Tibial nerve (tissue), 4 donors: Measurements from ENCODE around the gene ETV1. TPM values are rescaled to one million over a fixed set of nuclear protein-coding genes. Genes with fewer than 3 reads are reported as not detected.
A peak's percentile ranks its signal among the peaks of the same experiment; 100 is the strongest.

ENCODE experiments used
- DNase-seq, 2 donors: peaks; one replicate each; pipeline ENCODE4 v3.0.0-alpha.2; 2019; ENCODE audit warnings: low spot score in 2 of 2
- H3K27ac ChIP-seq, 4 donors: fragments of 200-600 bp; sonication (generic) in 3 of 4; one replicate each; pipeline ENCODE4 v1.5.1; 2017 to 2019; ENCODE audit warnings: mild to moderate bottlenecking in 1 of 4
- H3K27me3 ChIP-seq, 2 donors: fragments of 200-600 bp; sonication (generic) in 1 of 2; one replicate each; pipeline versions ENCODE4 v1.5.1 to v1.6.0; 2017 to 2019
- H3K36me3 ChIP-seq, 3 donors: fragments of 200-600 bp; sonication (generic); one replicate each; pipeline ENCODE4 v1.5.1; 2018 to 2019
- H3K4me1 ChIP-seq, 4 donors: fragments of 200-600 bp; sonication (generic) in 3 of 4; one replicate each; pipeline ENCODE4 v1.5.1; 2017 to 2019
- H3K4me3 ChIP-seq, 4 donors: fragments of 200-600 bp; sonication (generic) in 3 of 4; one replicate each; pipeline ENCODE4 v1.5.1; 2017 to 2019; ENCODE audit warnings: mild to moderate bottlenecking in 1 of 4, moderate library complexity in 1 of 4
- H3K9me3 ChIP-seq, 4 donors: fragments of 200-600 bp; sonication (generic) in 3 of 4; one replicate each; pipeline ENCODE4 v1.5.1; 2017 to 2019
- CTCF ChIP-seq, 5 experiments: fragments of 200-600 bp in 3 of 5; fragments of 450-650 bp in 2 of 5; sonication (generic) in 3 of 5; IDR thresholded peaks; one replicate each; pipeline ENCODE4 v1.5.1; 2016 to 2019; ENCODE audit warnings: antibody characterized with exemption in 5 of 5, mild to moderate bottlenecking in 3 of 5, moderate library complexity in 2 of 5
- EP300 ChIP-seq, 2 donors: sonication (generic); formaldehyde crosslinking; IDR thresholded peaks; one replicate each; pipeline ENCODE4 v1.6.1; 2017; ENCODE audit warnings: antibody characterized with exemption in 2 of 2, mild to moderate bottlenecking in 1 of 2
- POLR2A ChIP-seq, 2 donors: fragments of 450-650 bp; IDR thresholded peaks; one replicate each; pipeline ENCODE4 v1.6.1; 2017; ENCODE audit warnings: antibody characterized with exemption in 2 of 2, mild to moderate bottlenecking in 2 of 2, moderate library complexity in 2 of 2
- WGBS, 2 donors: methylation state at CpG; one replicate each; pipeline ENCODE4 v1.1.5; 2018; 5-methylcytosine and 5-hydroxymethylcytosine counted together
- total RNA-seq, 4 donors: library from RNA; depleted of rRNA; stranded (reverse); fragments of >200 nt; gene quantifications; one replicate each; pipeline ENCODE4 v1.1.0, GENCODE V29; 2016

The ETV1 gene
- total RNA-seq, 4 donors from 2014 or later: 8.4 to 13.3 (median 10.5) TPM

- TF ChIP-seq EP300 (IDR thresholded peaks at IDR 0.05): peak in 1 of 2 donors; percentile 86
- no peak for TF ChIP-seq CTCF (IDR thresholded peaks at IDR 0.05)
- Histone ChIP-seq H3K27ac (peak overlapping the region in 1 of 4 donors; percentile 56), H3K4me1 (peaks cover 0 to 34% (median 0%) of the 10 kb centered on the region in 4 donors), H3K27me3 (no peaks in the 10 kb centered on the region), H3K36me3 (peaks cover 0 to under 1% (median 0%) of the 10 kb centered on the region in 3 donors), H3K9me3 (no peaks in the 10 kb centered on the region), H3K4me3 (no peak overlapping the region)
- peak in 1 of 2 donors; percentile 64 for DNase-seq
- WGBS, 2 donors: 3 to 7% methylated on average over 3 of the region's 3 CpGs
Measured at GRCh38 chr7:13981070-13981469, 8.4 kb downstream of the ETV1 start.

GRCh38 chr7:13980474-13980873 is 9.0 kb downstream of the ETV1 start:
- TF ChIP-seq EP300 (IDR thresholded peaks at IDR 0.05) (no peak), POLR2A (IDR thresholded peaks at IDR 0.05) (no peak), CTCF (IDR thresholded peaks at IDR 0.05) (no peak)
- Histone ChIP-seq H3K4me1 (peaks cover 0 to 34% (median 0%) of the 10 kb centered on the region in 4 donors), H3K4me3 (no peak overlapping the region), H3K36me3 (peaks cover 0 to 7% (median 0%) of the 10 kb centered on the region in 3 donors), H3K9me3 (no peaks in the 10 kb centered on the region), H3K27me3 (no peaks in the 10 kb centered on the region), H3K27ac (peak overlapping the region in 2 of 4 donors; percentile 3 to 56)
- DNase-seq: no peak
- WGBS, 2 donors: 40 to 55% methylated on average over 5 of the region's 5 CpGs

DNA sequence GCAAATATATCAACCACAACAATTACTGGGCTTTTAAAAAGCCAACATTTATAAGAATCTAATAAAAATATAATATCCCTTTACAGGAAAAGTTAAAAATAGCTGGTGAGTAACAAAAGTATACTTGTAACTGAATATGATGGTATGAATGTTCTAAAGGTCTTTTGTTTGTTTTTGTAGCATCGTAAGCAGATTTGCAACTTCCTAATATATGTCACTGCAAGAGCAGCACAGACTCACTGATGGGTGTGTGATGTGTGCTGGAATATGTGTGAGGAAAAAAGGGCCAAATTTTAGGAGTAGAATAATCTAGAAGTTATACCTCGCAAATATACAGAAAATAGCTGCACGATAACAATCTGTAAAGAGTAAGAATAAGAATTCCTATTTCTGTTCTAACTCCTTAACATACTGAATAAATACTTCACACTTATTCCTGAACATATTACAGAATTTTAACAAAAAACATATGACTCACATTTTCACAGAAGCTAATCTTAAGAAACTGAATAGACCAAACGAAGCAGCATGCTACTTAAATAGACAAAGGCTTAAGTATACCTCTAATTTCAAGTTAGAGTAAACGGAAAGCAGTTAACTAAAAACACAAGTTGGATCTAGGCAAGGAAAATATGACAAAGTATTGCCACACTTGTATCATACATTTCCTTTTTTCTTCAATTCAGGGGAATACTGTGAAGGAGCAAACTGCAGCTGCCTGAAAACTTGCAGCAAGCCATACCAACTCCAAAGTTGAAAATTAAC is 9.6 kb downstream of the ETV1 start:
- Histone ChIP-seq H3K27ac (peak overlapping the region in 1 of 4 donors; percentile 3), H3K36me3 (peaks cover 0 to 7% (median 0%) of the 10 kb centered on the region in 3 donors), H3K4me3 (no peak overlapping the region), H3K9me3 (no peaks in the 10 kb centered on the region), H3K4me1 (peaks cover 0 to 34% (median 0%) of the 10 kb centered on the region in 4 donors), H3K27me3 (no peaks in the 10 kb centered on the region)
- WGBS, 2 donors: 39 to 44% methylated on average over 5 of the region's 5 CpGs
- no peak for DNase-seq
- TF ChIP-seq POLR2A (IDR thresholded peaks at IDR 0.05) (no peak), EP300 (IDR thresholded peaks at IDR 0.05) (no peak), CTCF (IDR thresholded peaks at IDR 0.05) (no peak)

- no peak overlapping the region for H3K4me3 ChIP-seq
- H3K27me3 ChIP-seq: no peaks in the 10 kb centered on the region
- 79 to 85% methylated on average over 4 of the region's 4 CpGs for WGBS, 2 donors
- no peak overlapping the region for H3K27ac ChIP-seq
- TF ChIP-seq EP300 (IDR thresholded peaks at IDR 0.05) (no peak), CTCF (IDR thresholded peaks at IDR 0.05) (no peak), POLR2A (IDR thresholded peaks at IDR 0.05) (no peak)
- peaks cover 0 to 33% (median 0%) of the 10 kb centered on the region in 4 donors for H3K4me1 ChIP-seq
- peaks cover 0 to 7% (median 0%) of the 10 kb centered on the region in 3 donors for H3K36me3 ChIP-seq
- no peaks in the 10 kb centered on the region for H3K9me3 ChIP-seq
- no peak for DNase-seq
Measured at GRCh38 chr7:13976594-13976993, 12.9 kb downstream of the ETV1 start.

DNA sequence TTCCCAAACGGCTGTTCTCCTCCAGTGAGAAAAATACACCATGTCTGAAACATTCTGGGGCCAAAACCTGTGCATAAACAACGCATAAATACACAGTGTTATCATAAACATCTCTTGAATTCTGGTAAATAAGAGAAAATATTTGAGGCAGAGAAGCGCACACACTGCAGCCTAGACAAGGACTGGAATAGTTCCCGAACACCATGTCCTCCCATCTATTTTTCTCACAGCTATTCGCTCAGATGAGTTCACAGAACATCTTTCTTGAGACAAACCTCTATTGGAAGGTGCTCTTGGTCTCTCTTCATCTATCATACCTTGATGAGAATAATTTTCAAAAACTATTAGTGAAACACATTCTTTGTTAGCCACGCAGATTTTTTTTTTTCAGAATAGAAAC is 24.4 kb downstream of the ETV1 start:
- 83 to 95% methylated on average over 6 of the region's 6 CpGs for WGBS, 2 donors

More for the DNA sequence above, 24.4 kb downstream of the ETV1 start:
- Histone ChIP-seq H3K27ac (no peak overlapping the region), H3K36me3 (no peaks in the 10 kb centered on the region), H3K4me3 (no peak overlapping the region), H3K27me3 (no peaks in the 10 kb centered on the region), H3K9me3 (no peaks in the 10 kb centered on the region), H3K4me1 (no peaks in the 10 kb centered on the region)
- DNase-seq: no peak
- TF ChIP-seq POLR2A (IDR thresholded peaks at IDR 0.05) (no peak), EP300 (IDR thresholded peaks at IDR 0.05) (no peak), CTCF (IDR thresholded peaks at IDR 0.05) (no peak)
